ENCODE measurements around the gene SLC5A2.
A peak's percentile ranks its signal among the peaks of the same experiment; 100 is the strongest.

Gene SLC5A2

DNA sequence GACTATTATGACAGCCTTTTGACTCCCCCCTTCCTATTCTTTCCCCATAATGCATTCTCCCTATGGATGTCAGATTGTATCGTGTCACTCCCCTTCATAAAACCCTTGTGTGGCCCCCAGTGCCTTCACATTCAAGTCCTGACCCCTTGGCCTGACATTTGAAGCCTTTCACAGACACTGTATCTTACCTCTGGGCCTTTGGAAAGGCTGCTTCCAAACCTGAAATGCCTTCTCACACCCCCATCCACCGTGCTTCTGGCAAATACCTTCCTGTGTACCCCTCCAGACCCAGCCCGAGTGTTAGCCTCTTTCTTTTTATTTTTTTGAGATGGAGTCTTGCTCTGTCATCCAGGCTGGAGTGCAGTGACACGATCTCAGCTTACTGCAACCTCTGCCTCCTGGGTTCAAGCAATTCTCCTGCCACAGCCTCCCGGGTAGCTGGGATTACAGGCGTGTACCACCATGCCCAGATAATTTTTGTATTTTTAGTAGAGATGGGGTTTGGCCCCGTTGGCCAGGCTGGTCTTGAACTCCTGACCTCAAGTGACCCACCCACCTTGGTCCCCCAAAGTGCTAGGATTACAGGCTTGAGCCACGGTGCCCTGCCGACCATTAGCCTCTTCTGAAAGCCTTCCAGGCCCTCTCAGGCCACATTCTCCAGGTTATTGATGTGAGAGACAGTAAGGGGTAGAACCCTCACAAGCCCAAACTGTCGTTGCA, 21.6 kb upstream of the SLC5A2 start:
- Histone ChIP-seq H3K4me1 (ENCODE audit: control insufficient read depth, insufficient read depth, low read length, poor library complexity, severe bottlenecking) (peaks cover 15% of the 10 kb centered on the region), H3K9me3 (ENCODE audit: control insufficient read depth, low read length) (no peaks in the 10 kb centered on the region), H3K27ac (ENCODE audit: low read depth, low read length, severe bottlenecking) (no peak overlapping the region), H3K4me3 (ENCODE audit: extremely low read depth, insufficient read depth, low read length, poor library complexity, severe bottlenecking) (no peak overlapping the region), H3K36me3 (ENCODE audit: control insufficient read depth, insufficient read depth, low read length) (peaks cover 44% of the 10 kb centered on the region)
- WGBS, 2 experiments (ENCODE audit: insufficient coverage in 2 of 2) = 90 to 94% methylated on average over 6 to 7 of the region's 10 CpGs

DNA sequence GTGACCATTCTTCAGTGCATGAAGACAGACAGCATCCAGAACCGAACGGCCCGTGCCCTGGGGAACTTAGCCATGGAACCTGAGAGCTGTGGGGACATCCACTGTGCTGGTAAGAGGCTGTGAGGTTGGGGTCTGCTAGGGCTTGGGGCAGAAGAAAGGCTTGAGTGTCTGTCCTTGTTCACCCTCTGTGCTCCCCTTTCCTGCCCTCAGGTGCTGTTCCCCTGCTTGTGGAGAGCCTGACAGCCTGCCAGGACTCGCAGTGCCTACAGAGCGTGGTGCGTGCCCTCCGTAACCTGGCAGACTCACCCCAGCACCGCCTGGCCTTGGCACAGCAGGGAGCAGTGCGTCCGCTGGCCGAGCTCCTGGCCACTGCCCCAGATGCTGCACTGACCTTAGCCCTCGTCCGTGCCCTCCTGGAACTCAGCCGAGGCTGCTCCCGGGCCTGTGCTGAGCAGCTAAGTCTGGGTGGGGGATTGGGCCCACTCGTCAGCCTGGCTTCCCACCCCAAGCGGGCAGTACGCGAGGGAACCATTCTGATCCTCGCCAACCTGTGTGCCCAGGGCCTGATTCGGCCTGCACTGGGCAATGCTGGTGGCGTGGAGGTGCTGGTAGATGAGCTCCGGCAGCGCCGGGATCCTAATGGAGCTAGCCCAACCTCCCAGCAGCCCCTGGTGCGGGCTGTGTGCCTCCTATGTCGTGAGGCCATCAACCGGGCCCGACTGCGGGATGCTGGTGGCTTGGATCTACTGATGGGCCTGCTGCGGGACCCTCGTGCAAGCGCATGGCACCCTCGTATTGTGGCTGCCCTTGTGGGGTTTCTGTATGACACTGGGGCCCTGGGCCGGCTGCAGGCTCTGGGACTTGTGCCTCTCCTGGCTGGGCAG, 20.8 kb upstream of the SLC5A2 start:
- no peak overlapping the region for H3K27ac ChIP-seq (ENCODE audit: low read depth, low read length, severe bottlenecking)
- peaks cover 7% of the 10 kb centered on the region for H3K4me1 ChIP-seq (ENCODE audit: control insufficient read depth, insufficient read depth, low read length, poor library complexity, severe bottlenecking)
- WGBS, 2 experiments (ENCODE audit: insufficient coverage in 2 of 2) = 95 to 96% methylated on average over 32 to 35 of the region's 35 CpGs
- H3K36me3 ChIP-seq (ENCODE audit: control insufficient read depth, insufficient read depth, low read length) = peaks cover 40% of the 10 kb centered on the region
- H3K4me3 ChIP-seq (ENCODE audit: extremely low read depth, insufficient read depth, low read length, poor library complexity, severe bottlenecking) = no peak overlapping the region
- H3K9me3 ChIP-seq (ENCODE audit: control insufficient read depth, low read length) = no peaks in the 10 kb centered on the region

DNA sequence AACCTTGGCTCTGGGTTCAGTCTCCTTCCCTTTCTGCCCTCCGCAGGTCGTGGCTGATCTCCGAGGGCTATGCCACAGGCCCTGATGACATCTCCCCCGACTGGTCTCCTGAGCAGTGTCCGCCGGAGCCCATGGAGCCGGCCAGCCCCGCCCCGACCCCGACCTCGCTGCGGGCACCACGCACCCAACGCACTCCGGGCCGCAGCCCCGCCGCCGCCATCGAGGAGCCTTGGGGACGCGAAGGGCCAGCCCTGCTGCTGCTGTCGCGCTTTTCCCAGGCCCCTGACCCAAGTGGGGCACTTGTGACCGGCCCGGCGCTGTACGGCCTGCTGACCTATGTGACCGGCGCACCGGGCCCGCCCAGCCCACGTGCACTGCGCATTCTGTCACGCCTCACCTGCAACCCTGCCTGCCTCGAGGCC, 18.6 kb upstream of the SLC5A2 start:
- peaks cover 39% of the 10 kb centered on the region for H3K36me3 ChIP-seq (ENCODE audit: control insufficient read depth, insufficient read depth, low read length)
- WGBS, 2 experiments (ENCODE audit: insufficient coverage in 2 of 2) = 92 to 96% methylated on average over 35 to 36 of the region's 36 CpGs

DNA sequence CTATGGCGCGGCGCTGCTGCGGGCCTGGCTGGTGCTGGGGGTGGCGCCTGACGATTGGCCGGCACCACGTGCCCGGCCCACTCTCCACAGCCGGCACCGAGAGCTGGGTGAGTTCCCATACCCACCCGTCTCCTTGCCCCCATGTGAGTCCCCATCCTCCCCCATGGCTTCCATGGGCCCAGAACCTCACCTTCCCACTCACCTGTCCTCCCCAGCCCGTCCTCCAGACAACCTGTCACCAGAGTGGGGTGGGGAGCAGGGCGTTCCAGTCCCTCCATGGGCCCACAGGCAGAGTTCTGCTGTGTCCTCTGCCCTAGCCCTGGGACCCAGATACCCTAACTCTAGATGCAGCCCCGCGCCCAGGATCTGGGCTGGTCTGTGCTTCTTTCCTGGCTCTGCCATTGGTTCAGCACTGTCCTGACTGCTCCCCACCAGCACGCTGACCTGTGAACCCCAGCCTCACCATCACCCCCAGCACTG, 18.1 kb upstream of the SLC5A2 start:
- H3K9me3 ChIP-seq (ENCODE audit: control insufficient read depth, low read length) = no peaks in the 10 kb centered on the region
- no peak overlapping the region for H3K4me3 ChIP-seq (ENCODE audit: extremely low read depth, insufficient read depth, low read length, poor library complexity, severe bottlenecking)
- no peak overlapping the region for H3K27ac ChIP-seq (ENCODE audit: low read depth, low read length, severe bottlenecking)
- no peaks in the 10 kb centered on the region for H3K4me1 ChIP-seq (ENCODE audit: control insufficient read depth, insufficient read depth, low read length, poor library complexity, severe bottlenecking)
- H3K36me3 ChIP-seq (ENCODE audit: control insufficient read depth, insufficient read depth, low read length) = peaks cover 39% of the 10 kb centered on the region
- 90 to 93% methylated on average over 11 to 17 of the region's 17 CpGs for WGBS, 2 experiments (ENCODE audit: insufficient coverage in 2 of 2)

More for the DNA sequence above, 18.6 kb upstream of the SLC5A2 start:
- Histone ChIP-seq H3K4me3 (ENCODE audit: extremely low read depth, insufficient read depth, low read length, poor library complexity, severe bottlenecking) (no peak overlapping the region), H3K4me1 (ENCODE audit: control insufficient read depth, insufficient read depth, low read length, poor library complexity, severe bottlenecking) (no peaks in the 10 kb centered on the region), H3K27ac (ENCODE audit: low read depth, low read length, severe bottlenecking) (no peak overlapping the region), H3K9me3 (ENCODE audit: control insufficient read depth, low read length) (no peaks in the 10 kb centered on the region)

DNA sequence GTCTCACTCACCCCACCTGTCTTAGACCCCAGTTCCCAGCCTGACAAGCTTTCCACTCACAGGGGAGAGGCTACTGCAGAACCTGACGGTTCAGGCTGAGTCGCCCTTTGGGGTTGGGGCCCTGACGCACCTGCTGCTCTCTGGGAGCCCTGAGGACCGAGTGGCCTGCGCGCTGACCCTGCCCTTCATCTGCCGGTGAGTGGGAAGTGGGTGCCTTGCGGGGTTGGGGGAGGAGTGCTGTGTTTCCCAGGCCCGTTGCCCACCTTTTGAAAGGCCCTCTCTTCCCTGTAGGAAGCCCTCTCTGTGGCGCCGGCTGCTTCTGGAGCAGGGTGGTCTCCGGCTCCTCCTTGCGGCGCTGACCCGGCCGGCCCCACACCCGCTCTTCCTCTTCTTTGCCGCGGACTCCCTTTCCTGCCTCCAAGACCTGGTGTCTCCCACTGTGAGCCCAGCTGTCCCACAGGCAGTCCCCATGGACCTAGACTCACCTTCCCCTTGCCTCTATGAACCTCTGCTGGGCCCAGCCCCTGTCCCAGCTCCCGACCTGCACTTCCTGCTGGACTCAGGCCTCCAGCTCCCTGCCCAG, 17.0 kb upstream of the SLC5A2 start:
- no peaks in the 10 kb centered on the region for H3K4me1 ChIP-seq (ENCODE audit: control insufficient read depth, insufficient read depth, low read length, poor library complexity, severe bottlenecking)
- H3K9me3 ChIP-seq (ENCODE audit: control insufficient read depth, low read length) = no peaks in the 10 kb centered on the region
- no peak overlapping the region for H3K4me3 ChIP-seq (ENCODE audit: extremely low read depth, insufficient read depth, low read length, poor library complexity, severe bottlenecking)
- peaks cover 39% of the 10 kb centered on the region for H3K36me3 ChIP-seq (ENCODE audit: control insufficient read depth, insufficient read depth, low read length)
- WGBS, 2 experiments (ENCODE audit: insufficient coverage in 2 of 2) = 96 to 99% methylated on average over 15 to 20 of the region's 20 CpGs
- no peak overlapping the region for H3K27ac ChIP-seq (ENCODE audit: low read depth, low read length, severe bottlenecking)

DNA sequence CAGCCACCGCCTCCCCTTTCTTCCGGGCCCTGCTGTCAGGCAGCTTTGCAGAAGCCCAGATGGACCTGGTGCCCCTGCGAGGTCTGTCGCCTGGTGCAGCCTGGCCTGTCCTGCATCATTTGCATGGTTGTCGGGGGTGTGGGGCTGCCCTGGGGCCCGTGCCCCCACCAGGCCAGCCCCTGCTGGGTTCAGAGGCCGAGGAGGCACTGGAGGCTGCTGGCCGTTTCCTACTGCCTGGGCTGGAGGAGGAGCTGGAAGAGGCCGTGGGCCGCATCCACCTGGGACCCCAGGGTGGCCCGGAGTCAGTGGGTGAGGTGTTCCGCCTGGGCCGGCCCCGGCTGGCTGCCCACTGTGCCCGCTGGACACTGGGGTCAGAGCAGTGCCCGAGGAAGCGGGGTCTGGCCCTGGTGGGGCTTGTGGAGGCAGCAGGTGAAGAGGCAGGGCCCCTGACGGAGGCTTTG, 16.5 kb upstream of the SLC5A2 start:
- H3K36me3 ChIP-seq (ENCODE audit: control insufficient read depth, insufficient read depth, low read length) = peaks cover 39% of the 10 kb centered on the region
- H3K27ac ChIP-seq (ENCODE audit: low read depth, low read length, severe bottlenecking) = no peak overlapping the region
- H3K9me3 ChIP-seq (ENCODE audit: control insufficient read depth, low read length) = no peaks in the 10 kb centered on the region
- peaks cover 4% of the 10 kb centered on the region for H3K4me1 ChIP-seq (ENCODE audit: control insufficient read depth, insufficient read depth, low read length, poor library complexity, severe bottlenecking)
- 92 to 94% methylated on average over 12 to 17 of the region's 18 CpGs for WGBS, 2 experiments (ENCODE audit: insufficient coverage in 2 of 2)
- no peak overlapping the region for H3K4me3 ChIP-seq (ENCODE audit: extremely low read depth, insufficient read depth, low read length, poor library complexity, severe bottlenecking)

DNA sequence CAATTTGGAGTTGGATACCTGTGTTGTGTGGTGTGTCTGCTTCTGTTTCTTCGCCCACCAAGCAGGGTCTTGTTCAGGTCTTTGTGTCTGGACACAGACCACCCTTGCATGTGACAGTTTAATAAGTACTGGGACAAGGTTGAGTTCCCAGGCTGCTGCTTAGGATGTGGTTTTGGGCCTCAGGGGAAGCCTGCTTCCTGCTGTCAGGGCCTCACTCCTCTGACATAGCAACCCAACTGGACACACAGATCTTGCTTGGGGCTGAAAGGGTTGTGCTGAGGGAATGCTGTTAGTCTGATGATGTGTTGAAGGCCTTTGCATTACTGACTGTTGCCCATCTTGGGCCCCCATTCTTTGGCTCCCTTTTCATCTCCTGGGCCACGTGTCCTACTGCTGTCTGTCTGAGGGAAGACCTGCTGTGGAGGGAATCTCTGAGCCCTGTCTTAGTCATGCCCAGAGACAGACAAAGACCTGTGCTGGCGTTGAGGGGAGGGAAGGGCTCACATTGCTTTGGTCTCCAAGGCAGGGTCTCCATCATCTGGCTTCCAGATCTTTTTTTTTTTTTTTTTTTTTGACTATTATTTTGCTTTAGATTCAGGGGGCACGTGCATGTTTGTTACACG, 15.7 kb upstream of the SLC5A2 start:
- H3K27ac ChIP-seq (ENCODE audit: low read depth, low read length, severe bottlenecking) = peak overlapping the region; percentile 36
- H3K4me1 ChIP-seq (ENCODE audit: control insufficient read depth, insufficient read depth, low read length, poor library complexity, severe bottlenecking) = peaks cover 4% of the 10 kb centered on the region
- peaks cover 39% of the 10 kb centered on the region for H3K36me3 ChIP-seq (ENCODE audit: control insufficient read depth, insufficient read depth, low read length)
- no peaks in the 10 kb centered on the region for H3K9me3 ChIP-seq (ENCODE audit: control insufficient read depth, low read length)
- H3K4me3 ChIP-seq (ENCODE audit: extremely low read depth, insufficient read depth, low read length, poor library complexity, severe bottlenecking) = no peak overlapping the region
- WGBS, 2 experiments (ENCODE audit: insufficient coverage in 2 of 2) = 71 to 83% methylated on average over 3 of the region's 5 CpGs

DNA sequence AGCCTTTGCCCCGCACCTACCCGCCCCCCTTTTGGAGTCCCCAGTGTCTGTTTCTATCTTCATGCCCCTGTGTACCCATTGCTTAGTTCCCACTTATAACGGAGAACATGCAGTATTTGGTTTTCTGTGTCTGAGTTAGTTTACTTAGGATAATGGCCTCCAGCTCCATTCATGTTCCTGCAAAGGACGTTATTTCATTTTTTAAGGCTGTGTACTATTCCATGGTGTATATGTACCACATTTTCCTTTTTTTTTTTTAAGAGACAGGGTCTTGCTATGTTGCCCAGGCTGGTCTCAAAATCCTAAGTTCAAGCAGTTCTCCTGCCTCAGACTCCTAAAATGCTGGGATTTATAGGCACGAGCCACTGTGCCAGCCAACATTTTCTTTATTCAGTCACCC, 15.1 kb upstream of the SLC5A2 start:
- Histone ChIP-seq H3K27ac (ENCODE audit: low read depth, low read length, severe bottlenecking) (no peak overlapping the region), H3K36me3 (ENCODE audit: control insufficient read depth, insufficient read depth, low read length) (peaks cover 40% of the 10 kb centered on the region), H3K4me3 (ENCODE audit: extremely low read depth, insufficient read depth, low read length, poor library complexity, severe bottlenecking) (no peak overlapping the region), H3K4me1 (ENCODE audit: control insufficient read depth, insufficient read depth, low read length, poor library complexity, severe bottlenecking) (peaks cover 4% of the 10 kb centered on the region), H3K9me3 (ENCODE audit: control insufficient read depth, low read length) (no peaks in the 10 kb centered on the region)
- whole genome bisulfite sequencing, 2 experiments (ENCODE audit: insufficient coverage in 2 of 2) = 83 to 95% methylated on average over 1 to 4 of the region's 5 CpGs

DNA sequence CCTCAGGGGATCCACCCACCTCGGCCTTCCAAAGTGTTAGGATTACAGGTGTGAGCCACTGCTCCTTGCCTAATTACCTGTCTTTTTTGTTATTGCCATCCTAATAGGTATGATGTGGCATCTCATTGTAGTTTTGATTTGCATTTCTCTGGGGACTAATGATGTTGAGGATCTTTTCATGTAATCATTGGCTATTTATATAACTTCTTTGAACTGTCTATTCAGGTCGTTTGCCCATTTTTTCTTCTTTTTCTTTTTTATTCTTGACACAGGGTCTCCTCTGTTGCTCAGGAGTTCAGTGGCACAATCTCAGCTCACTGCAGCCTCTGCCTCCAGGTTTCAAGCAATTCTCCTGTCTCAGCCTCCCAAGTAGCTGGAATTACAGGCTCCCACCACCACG, 12.3 kb upstream of the SLC5A2 start:
- peaks cover 48% of the 10 kb centered on the region for H3K36me3 ChIP-seq (ENCODE audit: control insufficient read depth, insufficient read depth, low read length)
- WGBS, 2 experiments (ENCODE audit: insufficient coverage in 2 of 2) = 92 to 94% methylated on average over 2 of the region's 3 CpGs
- peaks cover 8% of the 10 kb centered on the region for H3K4me1 ChIP-seq (ENCODE audit: control insufficient read depth, insufficient read depth, low read length, poor library complexity, severe bottlenecking)
- no peak overlapping the region for H3K4me3 ChIP-seq (ENCODE audit: extremely low read depth, insufficient read depth, low read length, poor library complexity, severe bottlenecking)
- H3K27ac ChIP-seq (ENCODE audit: low read depth, low read length, severe bottlenecking) = no peak overlapping the region
- no peaks in the 10 kb centered on the region for H3K9me3 ChIP-seq (ENCODE audit: control insufficient read depth, low read length)

DNA sequence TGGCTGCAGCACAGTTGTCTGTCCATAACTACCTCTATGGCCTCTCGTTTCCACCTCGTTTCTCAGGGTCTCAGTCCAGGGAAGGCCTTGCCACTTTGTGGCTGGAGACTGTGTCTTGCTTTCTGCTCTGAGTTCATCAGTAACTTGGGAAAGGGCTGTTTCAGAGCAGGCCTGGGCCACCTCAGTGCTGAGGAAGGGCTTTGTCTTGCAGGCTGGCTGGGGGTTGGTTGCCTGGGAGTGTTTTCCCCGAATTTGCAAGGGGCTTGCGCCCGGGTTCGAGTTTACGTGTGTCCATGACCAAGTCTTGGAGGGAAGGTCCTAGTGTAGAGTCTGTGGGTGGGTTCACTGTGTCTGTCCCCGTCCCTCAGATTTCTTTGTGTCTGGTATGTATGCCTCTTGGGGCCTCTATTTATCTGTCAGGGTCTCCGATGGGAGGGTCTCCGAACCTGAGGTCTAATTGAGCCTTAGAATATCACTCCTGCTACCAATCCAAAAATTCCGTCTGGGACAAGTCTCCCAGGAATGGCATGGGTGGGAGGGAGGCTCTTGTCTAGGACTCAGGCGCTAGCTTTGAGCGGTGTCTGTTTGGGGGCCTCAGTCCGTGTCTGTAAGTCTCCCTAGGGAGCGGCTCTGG, 11.6 kb upstream of the SLC5A2 start:
- H3K4me3 ChIP-seq (ENCODE audit: extremely low read depth, insufficient read depth, low read length, poor library complexity, severe bottlenecking) = peak overlapping the region; percentile 64
- H3K36me3 ChIP-seq (ENCODE audit: control insufficient read depth, insufficient read depth, low read length) = peaks cover 51% of the 10 kb centered on the region
- 42 to 60% methylated on average over 8 of the region's 15 CpGs for WGBS, 2 experiments (ENCODE audit: insufficient coverage in 2 of 2)
- H3K4me1 ChIP-seq (ENCODE audit: control insufficient read depth, insufficient read depth, low read length, poor library complexity, severe bottlenecking) = peaks cover 8% of the 10 kb centered on the region
- H3K9me3 ChIP-seq (ENCODE audit: control insufficient read depth, low read length) = no peaks in the 10 kb centered on the region
- H3K27ac ChIP-seq (ENCODE audit: low read depth, low read length, severe bottlenecking) = peak overlapping the region; percentile 12

Measured in mesodermal cell (in vitro differentiated cells).